ENCODE results near the gene KCNK7. TPM values are rescaled to one million over a fixed set of nuclear protein-coding genes. Genes with fewer than 3 reads are reported as not detected.
"Not testable (repeated sequence)": the region's sequence is repeated elsewhere in the genome, so short reads cannot be mapped to it uniquely, and the experiment has no call there.

KCNK7 gene
- not detected for total RNA-seq

- ATAC-seq (peak; percentile 5), DNase-seq (ENCODE audit: low spot score) (no peak)
Observed at GRCh38 chr11:65595543-65596281, at the start of gene KCNK7. Gene KCNK7, minus strand, starts transcription at chr11:65595800. Its CDS starts 28 bp downstream, at chr11:65595772.

GRCh38 chr11:65644837-65645236 is 49.2 kb upstream of the KCNK7 start:
- no peak for DNase-seq (ENCODE audit: low spot score)
- no peak for ATAC-seq

- DNase-seq (ENCODE audit: low spot score) (no peak), ATAC-seq (no peak)
Observed at GRCh38 chr11:65643971-65644370, 48.4 kb upstream of the KCNK7 start.

- DNase-seq (ENCODE audit: low spot score) = no peak
- ATAC-seq = no peak
Observed at GRCh38 chr11:65642014-65642671, 46.5 kb upstream of the KCNK7 start.

GRCh38 chr11:65641297-65642013 is 45.9 kb upstream of the KCNK7 start:
- ATAC-seq = no peak
- no peak for DNase-seq (ENCODE audit: low spot score)

GRCh38 chr11:65640483-65641296 is 45.1 kb upstream of the KCNK7 start:
- DNase-seq (ENCODE audit: low spot score) (no peak), ATAC-seq (no peak)

- ATAC-seq = peak; percentile 4
- DNase-seq (ENCODE audit: low spot score) = no peak
Observed at GRCh38 chr11:65639623-65640482, 44.3 kb upstream of the KCNK7 start.

GRCh38 chr11:65639228-65639597 is 43.6 kb upstream of the KCNK7 start:
- not testable (repeated sequence) for DNase-seq (ENCODE audit: low spot score); ATAC-seq

GRCh38 chr11:65637794-65638419 is 42.3 kb upstream of the KCNK7 start, which contains the start of gene SIPA1:
Gene SIPA1, plus strand, starts transcription at chr11:65638101. Its CDS starts 2,821 bp downstream, at chr11:65640922.
- peak; percentile 86 for ATAC-seq
- DNase-seq (ENCODE audit: low spot score) = peak; percentile 76

- ATAC-seq = peak; percentile 8
- no peak for DNase-seq (ENCODE audit: low spot score)
Observed at GRCh38 chr11:65637032-65637557, 41.5 kb upstream of the KCNK7 start.

- ATAC-seq (no peak), DNase-seq (ENCODE audit: low spot score) (no peak)
Observed at GRCh38 chr11:65636108-65637031, 40.8 kb upstream of the KCNK7 start.

GRCh38 chr11:65634905-65635731 is 39.5 kb upstream of the KCNK7 start:
- ATAC-seq (no peak), DNase-seq (ENCODE audit: low spot score) (no peak)

GRCh38 chr11:65634440-65634839 is 38.8 kb upstream of the KCNK7 start:
- DNase-seq (ENCODE audit: low spot score) = no peak
- ATAC-seq = no peak

GRCh38 chr11:65634109-65634436 is 38.5 kb upstream of the KCNK7 start:
- ATAC-seq (no peak), DNase-seq (ENCODE audit: low spot score) (no peak)

GRCh38 chr11:65633390-65634108 is 37.9 kb upstream of the KCNK7 start:
- no peak for DNase-seq (ENCODE audit: low spot score)
- peak; percentile 37 for ATAC-seq

- DNase-seq (ENCODE audit: low spot score) (no peak), ATAC-seq (no peak)
Observed at GRCh38 chr11:65630215-65630614, 34.6 kb upstream of the KCNK7 start.

GRCh38 chr11:65629579-65629978 is 34.0 kb upstream of the KCNK7 start:
- DNase-seq (ENCODE audit: low spot score) (no peak), ATAC-seq (no peak)
